Esophagus muscularis mucosa (tissue), 4 donors: ENCODE results near the gene UBA6. TPM values are rescaled to one million over a fixed set of nuclear protein-coding genes. Genes with fewer than 3 reads are reported as not detected.

Source experiments
- DNase-seq: peaks from one replicate; pipeline ENCODE4 v3.0.0-alpha.2; 2017; ENCODE audit errors: extremely low spot score
- H3K27ac ChIP-seq, 4 donors: fragments of 200-600 bp; sonication (generic); replicated peaks in 1 of 4; 1 replicate in 3 of 4; 2 replicates in 1 of 4; pipeline ENCODE4 v1.5.1; 2016 to 2019; ENCODE audit warnings: mild to moderate bottlenecking in 1 of 4
- H3K27me3 ChIP-seq, 4 donors: fragments of 200-600 bp; sonication (generic); one replicate each; pipeline versions ENCODE4 v1.5.1 to v1.6.0; 2016 to 2019
- H3K36me3 ChIP-seq, 4 donors: fragments of 200-600 bp; sonication (generic); one replicate each; pipeline ENCODE4 v1.5.1; 2016 to 2019
- H3K4me1 ChIP-seq, 4 donors: fragments of 200-600 bp; sonication (generic); one replicate each; pipeline ENCODE4 v1.5.1; 2016 to 2019
- H3K4me3 ChIP-seq, 4 donors: fragments of 200-600 bp; sonication (generic); 1 replicate in 2 of 4; 2 replicates in 2 of 4; pipeline ENCODE4 v1.5.1; 2016 to 2019; ENCODE audit warnings: mild to moderate bottlenecking in 4 of 4, moderate library complexity in 1 of 4
- H3K9me3 ChIP-seq, 4 donors: fragments of 200-600 bp; sonication (generic); 1 replicate in 3 of 4; 2 replicates in 1 of 4; pipeline ENCODE4 v1.5.1; 2016 to 2019
- EP300 ChIP-seq: sonication (generic); formaldehyde crosslinking; IDR thresholded peaks from one replicate; pipeline ENCODE4 v1.6.1; 2017; ENCODE audit warnings: antibody characterized with exemption
- POLR2A ChIP-seq: fragments of 450-650 bp; IDR thresholded peaks from one replicate; pipeline ENCODE4 v1.6.1; 2017; ENCODE audit warnings: antibody characterized with exemption, moderate library complexity, mild to moderate bottlenecking, low read depth
- POLR2AphosphoS5 ChIP-seq, 2 donors: sonication (generic); formaldehyde crosslinking; IDR thresholded peaks; one replicate each; pipeline ENCODE4 v1.6.1; 2017; ENCODE audit warnings: antibody characterized with exemption in 2 of 2
- WGBS: methylation state at CpG from one replicate; pipeline ENCODE4 v1.1.5; 2018; 5-methylcytosine and 5-hydroxymethylcytosine counted together
- intact Hi-C: fragments of 100-400 bp; cut with DNase I; formaldehyde crosslinking; loops from one replicate; pipeline ENCODE4 v1.15.1; 2023
- total RNA-seq, 4 donors: library from RNA; depleted of rRNA; stranded (reverse); fragments of >200 nt; gene quantifications; one replicate each; pipeline versions ENCODE4 v1.1.0 to v1.2.1, GENCODE V29; 2016
- TF ChIP-seq, protein P1 (sequence below), 3 experiments: fragments of 200-600 bp in 2 of 3; fragments of 450-650 bp in 1 of 3; sonication (generic) in 2 of 3; IDR thresholded peaks; one replicate each; pipeline ENCODE4 v1.5.1; 2017 to 2019; ENCODE audit warnings: antibody characterized with exemption in 3 of 3, mild to moderate bottlenecking in 2 of 3, moderate library complexity in 1 of 3

UBA6 gene
- total RNA-seq, 4 donors from 2014 or later = 18.8 to 40.9 (median 21.5) TPM

GRCh38 chr4:67727124-67727850 lies 26.3 kb upstream of the UBA6 start:
- intact Hi-C loops = no loop called here
- peaks cover 0 to 16% (median 4%) of the 10 kb centered on the region in 4 donors for H3K36me3 ChIP-seq
- no peak overlapping the region for H3K27ac ChIP-seq
- no peaks in the 10 kb centered on the region for H3K9me3 ChIP-seq
- TF ChIP-seq POLR2AphosphoS5 (IDR thresholded peaks at IDR 0.05) = no peak
- no peak for TF ChIP-seq POLR2A
- TF ChIP-seq EP300 = no peak
- TF ChIP-seq, protein P1, sequence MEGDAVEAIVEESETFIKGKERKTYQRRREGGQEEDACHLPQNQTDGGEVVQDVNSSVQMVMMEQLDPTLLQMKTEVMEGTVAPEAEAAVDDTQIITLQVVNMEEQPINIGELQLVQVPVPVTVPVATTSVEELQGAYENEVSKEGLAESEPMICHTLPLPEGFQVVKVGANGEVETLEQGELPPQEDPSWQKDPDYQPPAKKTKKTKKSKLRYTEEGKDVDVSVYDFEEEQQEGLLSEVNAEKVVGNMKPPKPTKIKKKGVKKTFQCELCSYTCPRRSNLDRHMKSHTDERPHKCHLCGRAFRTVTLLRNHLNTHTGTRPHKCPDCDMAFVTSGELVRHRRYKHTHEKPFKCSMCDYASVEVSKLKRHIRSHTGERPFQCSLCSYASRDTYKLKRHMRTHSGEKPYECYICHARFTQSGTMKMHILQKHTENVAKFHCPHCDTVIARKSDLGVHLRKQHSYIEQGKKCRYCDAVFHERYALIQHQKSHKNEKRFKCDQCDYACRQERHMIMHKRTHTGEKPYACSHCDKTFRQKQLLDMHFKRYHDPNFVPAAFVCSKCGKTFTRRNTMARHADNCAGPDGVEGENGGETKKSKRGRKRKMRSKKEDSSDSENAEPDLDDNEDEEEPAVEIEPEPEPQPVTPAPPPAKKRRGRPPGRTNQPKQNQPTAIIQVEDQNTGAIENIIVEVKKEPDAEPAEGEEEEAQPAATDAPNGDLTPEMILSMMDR (IDR thresholded peaks at IDR 0.05) = no peak
- H3K27me3 ChIP-seq = no peaks in the 10 kb centered on the region
- H3K4me3 ChIP-seq = no peak overlapping the region
- no peak for DNase-seq
- WGBS = 76% methylated on average over 4 of the region's 4 CpGs
- no peaks in the 10 kb centered on the region for H3K4me1 ChIP-seq

GRCh38 chr4:67725981-67726380 lies 25.0 kb upstream of the UBA6 start:
- Histone ChIP-seq H3K27me3 (no peaks in the 10 kb centered on the region), H3K4me1 (no peaks in the 10 kb centered on the region), H3K36me3 (peaks cover 0 to 10% (median 5%) of the 10 kb centered on the region in 4 donors), H3K27ac (no peak overlapping the region), H3K9me3 (no peaks in the 10 kb centered on the region), H3K4me3 (no peak overlapping the region)
- TF ChIP-seq EP300 = no peak
- no peak for TF ChIP-seq POLR2AphosphoS5 (IDR thresholded peaks at IDR 0.05)
- no peak for TF ChIP-seq POLR2A
- TF ChIP-seq, protein P1 (IDR thresholded peaks at IDR 0.05) = no peak
- no peak for DNase-seq
- intact Hi-C loops = no loop called here
- 92% methylated on average over 3 of the region's 4 CpGs for WGBS

DNA sequence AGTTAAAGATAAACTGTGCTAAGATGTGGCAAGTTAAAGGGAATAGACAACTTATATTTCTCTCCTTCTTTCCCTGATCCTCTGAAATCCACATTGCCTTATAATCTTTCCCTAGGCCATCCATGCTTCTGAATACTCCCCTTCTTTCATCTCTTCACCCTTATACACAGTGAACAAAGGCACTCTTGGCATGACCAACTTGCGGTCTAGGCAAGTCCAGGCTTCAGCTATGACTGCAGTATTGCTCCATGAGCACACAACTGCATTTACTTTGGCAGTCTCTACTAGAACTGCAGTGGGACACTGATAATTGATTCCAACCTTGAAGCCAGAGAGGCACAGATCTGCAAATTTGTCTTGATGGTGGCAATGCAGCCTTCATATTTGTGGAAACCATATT lies 24.2 kb upstream of the UBA6 start:
- intact Hi-C loops = no loop called here
- Histone ChIP-seq H3K9me3 (no peaks in the 10 kb centered on the region), H3K4me1 (no peaks in the 10 kb centered on the region), H3K27ac (no peak overlapping the region), H3K4me3 (no peak overlapping the region), H3K36me3 (peaks cover 0 to 16% (median 7%) of the 10 kb centered on the region in 4 donors), H3K27me3 (no peaks in the 10 kb centered on the region)
- DNase-seq = no peak
- 100% methylated on average over 1 of the region's 1 CpG for WGBS
- TF ChIP-seq POLR2AphosphoS5 (IDR thresholded peaks at IDR 0.05) = no peak
- TF ChIP-seq, protein P1 (IDR thresholded peaks at IDR 0.05) = no peak

DNA sequence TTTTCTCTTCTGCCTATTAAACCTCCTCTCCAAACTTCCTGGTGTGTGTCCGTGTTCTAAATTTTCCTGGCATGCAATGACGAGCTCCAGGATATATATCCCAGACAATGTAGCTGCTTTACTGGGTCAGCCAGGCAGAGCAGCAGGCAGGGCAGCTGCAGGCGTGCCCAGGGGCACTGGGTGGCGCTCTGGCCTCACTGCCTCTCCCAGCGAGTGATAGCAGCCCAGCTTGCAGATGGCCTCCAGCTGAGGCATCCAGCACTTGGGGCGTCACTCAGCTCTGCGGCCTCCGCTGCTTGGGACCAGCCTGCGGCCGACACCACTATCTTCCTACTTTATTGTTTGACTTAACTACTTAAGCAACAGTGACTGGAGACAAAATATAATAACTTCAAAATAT lies 23.0 kb upstream of the UBA6 start:
- TF ChIP-seq POLR2AphosphoS5 (IDR thresholded peaks at IDR 0.05) (no peak), POLR2A (no peak), EP300 (no peak)
- TF ChIP-seq, protein P1 (IDR thresholded peaks at IDR 0.05) = no peak
- no peak for DNase-seq

GRCh38 chr4:67723341-67723740 lies 22.4 kb upstream of the UBA6 start:
- no peak for DNase-seq
- 99% methylated on average over 5 of the region's 5 CpGs for WGBS
- H3K27me3 ChIP-seq = no peaks in the 10 kb centered on the region
- no peak overlapping the region for H3K4me3 ChIP-seq
- TF ChIP-seq EP300 = no peak
- TF ChIP-seq POLR2A = no peak
- TF ChIP-seq POLR2AphosphoS5 (IDR thresholded peaks at IDR 0.05) = no peak
- TF ChIP-seq, protein P1 (IDR thresholded peaks at IDR 0.05) = no peak
- no peaks in the 10 kb centered on the region for H3K4me1 ChIP-seq
- no peak overlapping the region for H3K27ac ChIP-seq
- peaks cover 0 to 13% (median 4%) of the 10 kb centered on the region in 4 donors for H3K36me3 ChIP-seq
- H3K9me3 ChIP-seq = no peaks in the 10 kb centered on the region
- intact Hi-C loops = no loop called here

More for the DNA sequence above, 23.0 kb upstream of the UBA6 start:
- H3K27ac ChIP-seq = no peak overlapping the region
- intact Hi-C loops = no loop called here
- 91% methylated on average over 10 of the region's 10 CpGs for WGBS
- H3K9me3 ChIP-seq = no peaks in the 10 kb centered on the region
- no peaks in the 10 kb centered on the region for H3K27me3 ChIP-seq
- H3K4me3 ChIP-seq = no peak overlapping the region
- H3K4me1 ChIP-seq = no peaks in the 10 kb centered on the region
- peaks cover 0 to 13% (median 4%) of the 10 kb centered on the region in 4 donors for H3K36me3 ChIP-seq
